ENCODE results near the gene DNAJC15.

DNAJC15 gene

DNA sequence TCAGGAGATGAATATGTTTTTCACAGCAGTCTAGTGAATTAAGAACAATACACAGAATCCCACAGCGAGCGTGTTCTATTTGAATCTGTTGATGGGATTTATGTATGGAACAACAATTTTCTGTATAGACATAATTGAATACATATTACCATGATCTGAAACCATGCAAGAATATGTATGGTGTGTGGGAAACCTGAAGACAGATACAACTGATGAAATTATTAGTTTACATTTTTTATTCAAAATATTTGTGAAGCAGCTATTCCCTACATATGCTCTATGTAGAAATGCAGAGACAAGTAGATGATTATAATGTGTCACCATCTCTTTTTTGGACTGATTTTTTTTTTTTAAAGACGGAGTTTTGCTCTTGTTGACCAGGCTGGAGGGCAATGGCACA lies 91.8 kb downstream of the DNAJC15 start:
- TF ChIP-seq, protein P1, sequence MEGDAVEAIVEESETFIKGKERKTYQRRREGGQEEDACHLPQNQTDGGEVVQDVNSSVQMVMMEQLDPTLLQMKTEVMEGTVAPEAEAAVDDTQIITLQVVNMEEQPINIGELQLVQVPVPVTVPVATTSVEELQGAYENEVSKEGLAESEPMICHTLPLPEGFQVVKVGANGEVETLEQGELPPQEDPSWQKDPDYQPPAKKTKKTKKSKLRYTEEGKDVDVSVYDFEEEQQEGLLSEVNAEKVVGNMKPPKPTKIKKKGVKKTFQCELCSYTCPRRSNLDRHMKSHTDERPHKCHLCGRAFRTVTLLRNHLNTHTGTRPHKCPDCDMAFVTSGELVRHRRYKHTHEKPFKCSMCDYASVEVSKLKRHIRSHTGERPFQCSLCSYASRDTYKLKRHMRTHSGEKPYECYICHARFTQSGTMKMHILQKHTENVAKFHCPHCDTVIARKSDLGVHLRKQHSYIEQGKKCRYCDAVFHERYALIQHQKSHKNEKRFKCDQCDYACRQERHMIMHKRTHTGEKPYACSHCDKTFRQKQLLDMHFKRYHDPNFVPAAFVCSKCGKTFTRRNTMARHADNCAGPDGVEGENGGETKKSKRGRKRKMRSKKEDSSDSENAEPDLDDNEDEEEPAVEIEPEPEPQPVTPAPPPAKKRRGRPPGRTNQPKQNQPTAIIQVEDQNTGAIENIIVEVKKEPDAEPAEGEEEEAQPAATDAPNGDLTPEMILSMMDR (conservative IDR thresholded peaks at IDR 0.05; ENCODE audit: low read depth, low read length) = no peak
- no peak for DNase-seq (ENCODE audit: low read depth)
- no peak overlapping the region for H3K4me3 ChIP-seq (ENCODE audit: low read depth, low read length)

DNA sequence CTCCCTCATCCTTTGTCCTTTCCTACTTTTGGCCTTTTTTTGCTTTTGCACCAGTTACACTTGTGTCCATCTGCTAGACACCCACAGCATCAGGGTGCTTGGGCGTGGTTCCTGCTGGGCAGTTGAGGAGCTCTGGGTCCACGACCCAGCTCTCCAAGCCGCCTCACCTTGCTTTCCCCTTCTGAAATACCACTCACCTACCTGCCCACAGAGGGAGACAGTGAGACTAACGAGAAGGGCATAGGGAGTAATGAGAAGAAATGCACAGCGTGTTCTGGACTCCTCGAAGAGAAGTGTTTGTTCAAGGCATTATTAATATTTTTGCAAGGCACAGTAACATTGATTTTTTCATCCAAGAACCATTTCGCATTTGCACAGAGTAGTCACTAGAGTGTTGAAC lies 92.9 kb downstream of the DNAJC15 start:
- H3K4me3 ChIP-seq (ENCODE audit: low read depth, low read length) = no peak overlapping the region
- TF ChIP-seq, protein P1 (conservative IDR thresholded peaks at IDR 0.05; ENCODE audit: low read depth, low read length) = peak; percentile 7
- no peak for DNase-seq (ENCODE audit: low read depth)

DNA sequence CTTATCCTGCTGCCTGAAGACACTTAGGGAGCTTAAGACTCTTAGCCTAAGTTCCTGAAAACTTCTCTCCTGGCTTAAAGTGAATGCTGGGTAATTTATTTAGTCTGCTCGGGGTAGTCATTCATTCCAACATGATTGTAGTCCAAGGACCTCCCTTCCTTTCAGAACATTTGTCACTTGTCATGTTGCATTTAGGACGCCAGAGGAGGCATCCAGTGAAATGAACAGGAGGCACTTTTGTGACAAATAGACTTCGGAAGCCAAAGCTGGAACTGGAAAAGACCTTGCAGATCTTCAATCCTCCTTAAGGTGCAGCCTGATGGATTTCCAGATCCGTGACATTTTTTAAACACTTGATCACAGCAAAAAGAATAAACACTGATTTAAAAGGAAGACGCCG lies 95.1 kb downstream of the DNAJC15 start:
- no peak overlapping the region for H3K4me3 ChIP-seq (ENCODE audit: low read depth, low read length)
- no peak for DNase-seq (ENCODE audit: low read depth)
- TF ChIP-seq, protein P1 (conservative IDR thresholded peaks at IDR 0.05; ENCODE audit: low read depth, low read length) = no peak

DNA sequence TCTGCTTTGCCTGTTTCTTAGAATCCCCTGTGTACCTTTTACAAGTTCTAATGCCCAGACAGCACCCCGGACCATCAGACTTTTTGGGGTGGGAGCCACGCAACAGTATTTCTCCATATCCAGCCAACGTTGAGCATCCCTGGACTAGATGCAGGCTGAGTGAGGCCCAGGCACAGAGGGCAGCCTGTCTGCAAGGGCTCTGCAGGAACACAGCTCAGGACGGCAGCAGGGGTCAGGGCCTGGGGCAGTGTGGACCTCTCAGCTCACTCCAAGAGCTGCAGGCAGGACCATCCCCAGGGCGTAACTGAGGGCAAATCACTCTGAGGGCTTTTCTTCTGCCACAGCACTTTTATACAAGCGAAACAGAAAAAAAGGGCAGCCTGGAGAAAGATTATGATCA lies 95.8 kb downstream of the DNAJC15 start:
- TF ChIP-seq, protein P1 (conservative IDR thresholded peaks at IDR 0.05; ENCODE audit: low read depth, low read length) = no peak
- no peak for DNase-seq (ENCODE audit: low read depth)

DNA sequence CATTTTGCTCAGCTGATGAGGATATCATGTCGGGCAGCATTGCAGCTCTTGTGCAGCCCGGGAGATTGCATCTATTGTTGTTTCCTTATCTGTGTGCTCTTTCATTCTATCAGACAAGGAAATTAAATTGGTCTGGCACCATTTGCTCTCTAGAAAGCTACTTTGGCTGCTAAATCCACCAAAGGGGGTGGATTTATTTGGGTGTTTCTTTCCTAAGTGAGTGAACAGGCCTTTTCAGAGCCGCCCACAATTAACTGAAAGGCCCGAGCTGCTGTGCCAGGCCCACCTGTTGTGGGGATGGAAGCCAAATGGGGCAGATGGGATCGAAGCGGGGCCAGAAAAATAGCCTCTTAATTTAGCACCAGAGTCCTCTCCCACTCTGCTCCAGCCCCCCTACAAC lies 99.4 kb downstream of the DNAJC15 start:
- H3K4me3 ChIP-seq (ENCODE audit: low read depth, low read length) = no peak overlapping the region
- DNase-seq (ENCODE audit: low read depth) = no peak
- TF ChIP-seq, protein P1 (conservative IDR thresholded peaks at IDR 0.05; ENCODE audit: low read depth, low read length) = no peak

More for the DNA sequence above, 95.8 kb downstream of the DNAJC15 start:
- H3K4me3 ChIP-seq (ENCODE audit: low read depth, low read length) = no peak overlapping the region

DNA sequence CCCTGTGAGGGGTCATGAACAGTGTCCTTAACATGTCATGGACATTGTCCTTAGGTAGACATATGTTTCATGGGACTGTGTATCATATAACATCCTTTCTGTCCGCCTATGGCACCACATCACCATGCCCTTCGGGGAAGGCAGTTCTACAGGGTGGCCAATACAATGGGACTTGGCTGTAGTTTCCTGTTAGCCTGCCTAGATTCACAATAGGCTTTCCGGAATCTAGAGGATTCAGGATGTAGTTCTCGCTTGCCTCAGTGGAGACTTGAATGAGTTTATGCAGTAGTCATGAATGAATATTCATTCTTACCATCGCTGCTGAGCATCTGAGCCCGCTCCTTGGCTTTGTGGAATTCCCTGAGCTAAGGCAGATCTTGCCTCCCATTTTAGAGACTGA lies 100.5 kb downstream of the DNAJC15 start:
- no peak for DNase-seq (ENCODE audit: low read depth)
- TF ChIP-seq, protein P1 (conservative IDR thresholded peaks at IDR 0.05; ENCODE audit: low read depth, low read length) = no peak
- no peak overlapping the region for H3K4me3 ChIP-seq (ENCODE audit: low read depth, low read length)

DNA sequence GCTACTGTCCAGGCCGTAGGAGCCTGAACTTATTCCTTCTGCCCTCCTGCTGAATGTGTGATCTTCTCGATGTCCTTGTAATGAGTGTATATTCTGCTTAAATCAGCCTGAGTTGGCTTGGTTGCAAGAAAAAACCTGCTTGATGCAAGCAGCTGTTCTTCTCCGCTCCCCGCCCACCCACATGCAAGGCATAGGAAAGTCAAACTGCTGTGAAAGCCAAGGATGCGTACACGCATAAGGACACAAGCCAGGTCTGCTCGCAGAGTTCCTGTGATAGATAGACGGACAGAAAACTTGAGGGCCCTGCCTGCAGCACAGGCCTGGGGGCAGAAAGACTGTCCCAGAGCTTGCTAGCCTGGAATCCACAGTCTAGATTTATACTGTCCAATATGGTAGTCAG lies 101.1 kb downstream of the DNAJC15 start:
- no peak for DNase-seq (ENCODE audit: low read depth)
- H3K4me3 ChIP-seq (ENCODE audit: low read depth, low read length) = no peak overlapping the region
- TF ChIP-seq, protein P1 (conservative IDR thresholded peaks at IDR 0.05; ENCODE audit: low read depth, low read length) = no peak

All from choroid plexus epithelial cell (primary cell).